NCI-H1105 (cell line): ENCODE measurements around the gene SUCLG2.
"Not testable (repeated sequence)": the region's sequence is repeated elsewhere in the genome, so short reads cannot be mapped to it uniquely, and the experiment has no call there.

Experiments
- DNase-seq: peaks from one replicate; lab custom pipeline; 2025; lab: John Stamatoyannopoulos, UW

SUCLG2 gene

DNA sequence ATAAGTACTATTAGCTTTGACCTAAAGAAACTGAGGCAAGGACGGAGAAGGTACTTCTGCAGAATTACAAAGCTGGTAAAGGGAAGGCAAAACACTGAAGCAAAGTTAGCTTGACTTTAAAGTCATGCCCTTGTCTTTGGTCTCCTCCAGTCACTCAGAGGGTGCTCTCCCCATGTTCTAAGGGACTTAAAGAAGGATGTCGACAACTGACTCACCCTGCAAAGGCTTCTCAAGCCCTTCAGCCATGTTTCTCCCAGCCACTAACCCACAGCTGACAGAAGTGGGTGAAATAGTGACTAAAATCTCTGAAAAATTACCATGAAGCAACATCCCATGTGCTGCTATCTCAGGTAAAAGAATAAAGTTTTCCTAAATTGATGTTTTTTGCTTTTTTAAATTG is 46.4 kb downstream of the SUCLG2 start:
- no peak for DNase-seq

DNA sequence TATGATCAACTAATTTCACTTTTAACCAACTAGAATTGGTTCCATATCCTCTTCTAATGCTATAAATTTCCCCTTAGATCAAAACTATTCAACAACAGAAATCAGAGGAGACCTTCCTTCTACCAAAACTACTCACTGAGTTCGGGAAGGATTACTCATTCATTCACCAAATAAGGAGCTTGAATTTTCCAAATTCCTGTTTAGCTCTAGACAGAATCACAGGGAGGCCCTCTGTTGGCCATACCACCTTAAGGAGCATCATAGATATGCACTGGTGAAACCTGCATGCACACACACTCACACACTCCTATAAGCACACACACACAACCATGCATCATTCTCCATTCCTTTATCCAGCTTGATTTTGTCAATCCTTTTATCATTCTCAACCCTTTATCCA is 49.0 kb downstream of the SUCLG2 start:
- no peak for DNase-seq

GRCh38 chr3:67602816-67603215 is 51.6 kb downstream of the SUCLG2 start:
- no peak for DNase-seq

GRCh38 chr3:67601919-67602608 is 52.3 kb downstream of the SUCLG2 start:
- DNase-seq, result no peak

DNA sequence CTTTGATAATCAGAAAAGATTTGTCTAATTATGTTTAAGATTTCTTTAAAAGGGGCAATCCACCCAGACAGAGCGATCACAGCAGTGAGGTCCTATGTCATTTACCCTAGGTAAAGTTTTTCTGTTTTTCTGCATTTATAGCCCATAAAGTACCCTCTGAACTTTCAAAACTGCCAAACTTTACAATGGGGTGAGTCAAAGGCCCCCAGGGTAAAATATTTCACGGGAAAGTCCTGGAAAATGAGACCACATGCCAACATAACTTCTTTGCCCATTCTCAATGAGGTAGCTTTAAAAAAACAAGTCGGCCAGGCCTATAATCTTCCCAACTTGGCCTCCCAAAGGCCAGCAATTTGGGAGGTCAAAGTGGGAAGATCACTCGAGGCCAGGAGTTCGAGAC is 53.0 kb downstream of the SUCLG2 start:
- no peak for DNase-seq

GRCh38 chr3:67599821-67600220 is 54.6 kb downstream of the SUCLG2 start:
- no peak for DNase-seq

- DNase-seq, result no peak
Observed at GRCh38 chr3:67598814-67599556, 55.4 kb downstream of the SUCLG2 start.

GRCh38 chr3:67595424-67595823 is 59.0 kb downstream of the SUCLG2 start:
- DNase-seq, result no peak

GRCh38 chr3:67593761-67594234 is 60.6 kb downstream of the SUCLG2 start:
- no peak for DNase-seq

GRCh38 chr3:67592057-67592456 is 62.4 kb downstream of the SUCLG2 start:
- no peak for DNase-seq

- no peak for DNase-seq
Observed at GRCh38 chr3:67587811-67588210, 66.6 kb downstream of the SUCLG2 start.

DNA sequence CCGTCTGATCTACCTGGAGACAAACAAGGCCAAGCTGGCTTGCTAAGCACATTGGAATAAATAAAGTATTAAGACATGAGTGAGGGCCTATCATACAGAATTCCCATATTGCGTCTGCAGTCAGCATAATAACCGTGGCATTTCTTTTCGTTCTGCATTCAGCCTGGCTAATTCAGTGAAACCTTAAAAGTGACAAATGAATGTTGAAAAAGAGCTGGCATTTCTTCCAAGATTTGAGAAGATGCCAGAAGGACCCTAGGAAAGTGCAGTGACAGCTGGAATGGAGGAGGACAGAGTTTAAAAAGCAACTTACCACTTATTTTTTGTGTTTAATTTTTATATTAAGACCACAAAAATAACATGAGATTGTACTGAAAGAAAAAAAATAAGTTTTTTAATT is 67.1 kb downstream of the SUCLG2 start:
- DNase-seq, result no peak

- not testable (repeated sequence) for DNase-seq
Observed at GRCh38 chr3:67584608-67585007, 69.8 kb downstream of the SUCLG2 start.

- DNase-seq, result no peak
Observed at GRCh38 chr3:67580430-67581000, 73.9 kb downstream of the SUCLG2 start.

- DNase-seq, result no peak
Observed at GRCh38 chr3:67578416-67578815, 76.0 kb downstream of the SUCLG2 start.

- DNase-seq, result no peak
Observed at GRCh38 chr3:67576441-67576840, 78.0 kb downstream of the SUCLG2 start.

DNA sequence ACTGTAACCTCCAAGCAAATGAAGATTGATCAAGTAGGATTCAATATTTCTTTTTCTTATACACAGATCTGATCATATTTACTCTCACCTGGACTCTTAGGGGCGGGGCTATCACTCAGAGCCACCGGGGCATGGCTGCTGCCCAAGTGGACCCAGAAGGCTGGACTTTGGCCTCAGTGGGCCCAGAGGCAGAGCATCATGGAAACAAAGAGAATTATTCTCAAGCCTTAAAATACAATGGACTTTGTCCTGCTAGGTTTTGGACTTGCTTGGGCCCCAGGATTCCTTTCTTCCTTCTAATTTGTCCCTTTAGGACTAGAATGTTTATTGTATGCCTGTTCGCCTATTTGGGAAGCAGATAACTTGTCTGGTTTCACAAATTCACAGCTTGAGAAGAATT is 85.1 kb downstream of the SUCLG2 start:
- no peak for DNase-seq

- DNase-seq, result no peak
Observed at GRCh38 chr3:67567893-67568292, 86.5 kb downstream of the SUCLG2 start.

DNA sequence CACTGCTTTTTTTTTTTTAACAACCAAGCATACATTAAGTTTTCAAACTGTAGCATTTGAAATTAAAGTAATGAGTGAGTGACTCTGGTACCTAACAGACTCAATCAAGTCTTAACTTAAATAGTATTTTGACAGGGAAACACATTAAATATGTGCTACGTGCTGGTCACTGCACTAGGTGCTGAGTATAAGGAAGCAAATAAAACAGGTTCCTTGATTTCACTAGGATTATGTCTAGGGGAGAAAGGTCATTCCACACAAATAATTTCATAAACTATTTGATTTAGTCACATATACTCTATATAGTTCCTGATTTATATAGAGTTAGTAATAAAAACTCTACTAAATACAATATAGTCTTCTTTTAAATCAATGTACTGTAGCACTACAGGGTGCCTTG is 89.4 kb downstream of the SUCLG2 start:
- DNase-seq, result no peak

- no peak for DNase-seq
Observed at GRCh38 chr3:67564008-67564407, 90.4 kb downstream of the SUCLG2 start.

DNA sequence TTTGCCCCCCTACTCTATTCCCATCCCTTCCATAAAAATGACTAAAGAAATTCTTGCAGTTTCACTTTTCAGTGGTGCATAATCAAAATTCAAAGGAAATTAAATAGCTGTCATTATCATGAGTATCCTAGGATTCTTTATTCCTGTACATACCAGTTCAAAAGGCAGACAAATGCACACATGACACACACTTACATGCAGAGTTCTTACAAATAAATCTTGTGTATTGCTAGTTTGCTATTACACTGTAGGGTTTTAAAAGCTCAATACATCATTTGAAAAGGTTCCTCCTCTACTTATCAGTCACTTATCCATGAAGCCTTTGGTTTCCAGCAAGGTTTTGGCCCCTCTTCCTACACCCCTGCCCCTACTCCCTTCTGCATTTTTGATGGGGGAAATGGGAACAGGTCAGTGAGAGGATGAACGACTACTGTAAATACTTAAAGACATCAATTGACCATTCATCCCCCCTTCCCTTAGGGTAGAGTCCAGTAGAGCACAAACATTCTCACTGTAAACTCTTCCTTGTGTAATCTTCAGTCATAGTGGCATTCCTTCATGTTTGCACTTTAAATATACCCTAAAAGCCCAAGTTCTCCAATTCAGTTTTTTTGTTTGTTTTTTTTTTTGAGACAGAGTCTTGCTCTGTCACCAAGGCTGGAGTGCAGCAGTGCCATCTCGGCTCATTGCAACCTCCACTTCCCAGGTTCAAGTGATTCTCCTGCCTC is 92.6 kb downstream of the SUCLG2 start:
- DNase-seq, result no peak

DNA sequence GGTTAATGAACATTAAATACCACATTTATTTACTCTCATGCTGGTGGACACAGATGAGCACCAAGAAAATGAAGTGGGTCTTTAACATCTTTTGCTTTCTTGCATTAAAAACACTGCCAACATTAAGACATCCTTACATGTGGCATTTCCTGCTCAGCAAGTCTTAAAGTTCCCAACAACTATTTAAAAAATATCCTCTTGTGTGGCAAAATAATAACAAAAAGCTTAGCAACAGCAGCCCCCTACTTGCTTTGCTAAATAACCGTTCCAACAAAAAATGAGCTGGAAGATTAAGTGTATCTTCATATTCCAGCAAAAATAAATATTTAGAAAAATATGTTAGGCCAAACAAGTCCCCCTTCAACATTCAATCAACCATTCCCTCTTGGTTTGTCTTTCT is 93.1 kb downstream of the SUCLG2 start:
- no peak for DNase-seq
